NCI-H1436 treated with DMSO at 0.1 percent for 48 hours (cell line): ENCODE data around the gene GIPC2.
"Not testable (repeated sequence)": the region's sequence is repeated elsewhere in the genome, so short reads cannot be mapped to it uniquely, and the experiment has no call there.

Experiments used
- DNase-seq: peaks from one replicate; lab custom pipeline; 2025; lab: John Stamatoyannopoulos, UW

Gene GIPC2

DNA sequence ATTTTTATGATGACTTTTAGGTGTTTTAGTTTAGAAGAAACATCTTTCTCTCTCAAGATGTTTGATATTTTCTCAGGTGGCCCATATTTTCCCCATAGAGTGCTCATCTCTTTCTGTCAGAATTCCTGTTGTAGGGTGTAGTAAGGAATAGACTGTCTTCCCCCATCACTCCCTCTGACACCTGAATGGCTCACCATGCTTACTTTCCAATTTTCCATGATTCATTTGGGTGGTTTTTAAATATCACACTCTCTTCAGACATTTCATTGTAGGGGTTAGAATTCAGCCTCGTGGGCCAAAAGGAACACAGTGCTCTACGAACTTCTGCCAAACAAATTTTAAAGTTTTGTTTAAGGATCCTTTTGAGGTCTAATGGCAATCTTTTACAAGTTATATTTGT is 24.0 kb downstream of the GIPC2 start:
- DNase-seq, result no peak

DNA sequence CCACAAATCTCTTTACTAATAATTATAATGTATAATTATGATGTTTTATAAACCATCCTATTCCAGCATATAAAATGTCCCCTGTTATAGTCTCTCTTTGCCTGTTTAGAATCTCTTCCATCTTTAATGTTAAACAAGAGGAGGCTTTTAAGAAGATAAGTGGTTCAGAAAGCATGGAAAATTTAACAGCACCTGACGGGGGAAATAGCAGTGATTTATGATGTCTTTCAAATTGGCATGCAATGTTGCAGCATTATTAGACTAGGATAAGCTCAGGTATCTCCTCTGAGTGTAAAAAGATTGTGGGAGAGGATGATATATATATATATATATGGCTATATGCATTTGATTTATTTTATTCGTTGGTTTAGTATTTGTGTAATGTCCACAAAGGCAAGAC is 24.4 kb downstream of the GIPC2 start:
- no peak for DNase-seq

DNA sequence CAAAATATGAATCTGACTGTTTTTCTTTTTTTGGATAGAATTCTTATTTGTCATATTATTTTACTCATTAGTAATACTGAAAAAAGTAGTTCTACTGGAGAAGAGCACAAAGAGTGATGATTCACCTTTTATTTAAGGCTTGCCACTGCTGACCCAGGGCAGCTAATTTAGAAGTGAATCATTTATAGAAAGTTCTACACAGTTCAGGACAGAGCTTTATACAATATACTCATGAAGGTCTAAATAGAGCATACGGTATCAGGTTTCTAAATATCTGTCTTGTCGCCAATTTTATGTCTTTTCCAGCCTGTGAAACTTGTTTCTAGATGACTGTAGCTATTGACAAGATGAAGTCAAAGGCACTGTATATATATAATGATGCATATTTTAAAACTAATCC is 25.0 kb downstream of the GIPC2 start:
- DNase-seq, result no peak

DNA sequence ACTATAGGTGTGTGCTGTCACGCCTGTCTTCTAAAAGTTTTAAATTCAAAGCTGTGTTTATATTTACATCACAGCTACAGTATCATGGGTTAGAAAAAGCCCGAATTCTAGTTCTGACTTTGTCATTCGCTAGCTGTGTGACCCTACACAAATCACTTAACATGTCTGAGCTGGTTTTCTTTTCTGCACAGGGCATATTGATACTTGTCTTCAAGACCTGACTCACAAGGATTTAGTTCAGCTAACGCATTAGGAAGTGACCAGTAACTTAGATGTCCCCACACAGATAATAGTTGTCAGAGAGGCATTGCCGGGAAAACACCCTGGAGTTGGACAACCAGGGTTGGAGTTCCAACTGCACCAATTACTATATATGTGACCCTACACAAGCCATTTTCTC is 25.9 kb downstream of the GIPC2 start:
- no peak for DNase-seq

DNA sequence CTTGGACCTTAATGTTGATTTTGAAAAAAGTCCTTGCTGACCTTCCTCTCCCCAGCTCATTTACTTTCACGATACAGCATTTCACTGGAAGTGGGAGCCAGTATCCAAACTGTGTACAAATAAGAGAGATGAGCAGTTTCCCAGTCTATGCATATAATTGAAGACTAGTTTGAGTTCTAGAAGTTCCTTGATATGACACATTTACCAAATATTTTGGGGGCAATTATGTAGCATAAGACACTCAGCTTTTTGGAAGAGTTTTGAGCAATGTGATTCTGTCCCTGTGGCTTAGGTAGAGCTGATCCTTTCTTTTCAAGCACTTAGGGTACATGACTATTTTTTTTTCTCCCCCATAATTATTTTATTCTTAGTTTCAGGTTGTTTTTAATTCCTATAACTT is 26.4 kb downstream of the GIPC2 start:
- DNase-seq, result no peak

DNA sequence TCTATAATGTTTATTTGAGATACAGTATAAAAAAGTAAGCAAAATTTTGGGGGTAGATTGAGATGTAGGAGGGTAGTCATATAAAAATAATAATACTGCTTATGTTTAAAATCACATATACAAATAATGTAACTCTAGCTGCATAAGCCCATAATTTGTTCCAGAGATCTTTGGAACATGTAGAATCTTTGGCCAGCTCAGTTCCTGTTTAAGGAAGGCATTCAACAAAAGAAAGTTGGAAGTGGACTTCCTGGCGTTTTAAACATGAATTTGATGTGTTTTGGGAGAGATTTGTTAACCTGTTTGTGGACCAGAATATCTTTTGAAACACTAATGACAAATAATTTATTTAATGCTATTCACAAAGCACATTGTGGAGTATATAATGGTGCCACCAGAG is 27.7 kb downstream of the GIPC2 start:
- no peak for DNase-seq

DNA sequence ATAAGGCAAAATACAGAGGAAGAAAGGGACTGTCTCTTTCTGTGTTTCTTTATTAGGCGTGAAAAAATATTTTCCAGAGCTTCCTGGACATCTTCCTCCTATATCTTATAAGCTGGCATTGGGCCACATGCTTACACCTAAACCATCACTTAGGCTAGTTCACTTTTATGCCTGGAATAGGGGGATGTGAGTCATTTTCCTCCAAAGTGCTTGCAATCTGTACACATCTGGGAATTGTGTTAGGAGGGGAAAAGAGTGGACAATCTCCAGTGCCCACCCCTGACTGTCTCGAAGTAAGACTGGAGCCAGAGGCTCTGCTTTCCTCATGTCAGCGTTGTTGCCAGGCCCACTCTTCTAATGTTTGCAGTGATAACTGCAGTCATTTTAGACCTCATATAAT is 29.9 kb downstream of the GIPC2 start:
- no peak for DNase-seq

DNA sequence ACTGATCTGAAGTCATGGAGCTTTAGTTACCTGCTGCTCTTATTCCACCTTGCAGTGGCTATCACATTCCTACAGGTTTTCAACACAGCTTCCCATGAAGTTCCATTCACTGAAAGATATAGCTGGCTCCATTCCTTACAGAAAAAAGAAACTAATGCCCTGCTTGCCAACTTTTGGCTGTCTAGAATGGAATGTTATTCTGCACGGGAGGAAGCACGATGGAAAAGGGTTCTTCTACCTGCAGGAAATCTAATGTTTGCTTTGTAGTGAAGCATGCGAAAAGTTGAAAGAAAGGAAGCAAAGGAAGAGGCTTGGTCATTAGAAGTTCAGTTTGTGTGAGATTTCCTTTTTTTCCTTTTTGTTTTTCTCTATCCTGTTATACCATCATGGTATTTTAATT is 32.6 kb downstream of the GIPC2 start:
- DNase-seq, result no peak

DNA sequence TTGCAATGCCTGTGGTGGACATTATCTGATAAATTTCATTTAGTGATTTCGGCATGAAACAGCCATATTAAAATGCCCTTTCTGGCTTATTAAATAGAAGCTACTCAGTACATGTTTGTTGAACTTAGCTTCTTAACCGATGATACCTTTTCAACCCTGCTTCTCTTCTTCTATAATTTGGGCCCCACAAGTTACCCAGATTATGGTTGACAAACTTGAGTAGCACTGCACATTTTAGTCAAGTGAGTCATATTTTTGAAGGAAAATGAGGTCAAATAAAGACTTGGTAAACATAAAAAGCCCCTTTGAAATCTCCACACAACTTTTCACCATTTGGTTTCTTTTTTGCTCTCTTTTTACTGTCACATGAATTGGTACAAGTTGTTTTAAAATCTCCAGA is 33.8 kb downstream of the GIPC2 start:
- no peak for DNase-seq

DNA sequence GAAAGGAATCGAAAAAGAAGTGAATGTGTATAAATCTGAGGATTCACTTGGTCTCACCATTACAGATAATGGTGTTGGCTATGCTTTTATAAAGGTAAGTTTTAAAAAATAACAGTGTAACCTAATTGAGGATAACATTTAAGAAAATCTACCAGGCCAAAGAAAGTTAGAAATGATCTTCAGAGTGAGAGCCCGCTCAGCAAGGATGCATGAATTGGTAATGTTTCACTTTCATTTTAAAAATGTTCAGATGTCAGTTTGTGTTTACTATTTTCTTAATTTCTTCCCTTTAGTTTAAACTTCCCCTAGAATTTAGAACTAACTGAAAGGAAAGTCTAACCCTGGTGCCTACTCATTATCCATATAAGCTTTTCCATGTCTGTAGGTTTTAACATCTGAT is 35.0 kb downstream of the GIPC2 start:
- DNase-seq, result no peak

DNA sequence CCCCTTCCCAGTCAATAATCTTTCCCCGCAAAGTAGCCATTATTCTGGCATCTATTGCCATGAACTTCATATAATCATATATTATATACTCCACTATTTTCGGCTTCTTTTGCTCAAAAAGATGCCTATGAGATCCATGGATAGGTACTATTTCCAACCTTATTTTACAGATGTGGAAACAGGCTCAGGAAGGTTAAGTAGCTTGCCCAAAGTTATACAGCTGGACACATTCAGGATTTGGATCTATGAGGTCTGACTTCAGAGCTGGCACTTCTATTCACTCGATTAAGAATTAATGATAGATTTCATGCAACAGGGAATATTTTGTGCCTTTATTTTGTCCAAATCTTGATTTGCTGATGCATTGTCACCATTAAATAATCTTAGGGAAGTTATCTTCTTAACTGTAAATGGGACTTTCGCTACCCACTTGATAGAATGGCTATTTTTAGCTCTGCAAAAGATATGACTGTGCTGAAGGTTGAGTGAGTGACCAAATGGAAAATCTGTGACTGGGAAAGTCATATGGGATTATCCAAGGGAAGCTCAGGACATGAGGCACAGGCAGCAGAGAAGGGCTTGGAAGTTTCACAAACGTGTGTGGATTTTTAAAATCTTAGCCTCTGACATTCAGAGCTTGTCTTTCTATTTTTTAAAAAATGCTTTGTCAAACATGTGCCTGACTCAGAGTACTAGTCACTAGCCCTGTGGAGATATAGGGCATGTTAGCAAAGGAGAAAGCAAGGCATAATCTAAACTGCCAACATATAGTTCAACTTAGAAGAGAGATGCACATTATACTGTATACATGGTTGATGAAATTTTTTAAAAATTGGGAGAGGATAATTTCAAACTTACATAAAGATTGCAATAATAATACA is 36.5 kb downstream of the GIPC2 start:
- DNase-seq, result no peak

DNA sequence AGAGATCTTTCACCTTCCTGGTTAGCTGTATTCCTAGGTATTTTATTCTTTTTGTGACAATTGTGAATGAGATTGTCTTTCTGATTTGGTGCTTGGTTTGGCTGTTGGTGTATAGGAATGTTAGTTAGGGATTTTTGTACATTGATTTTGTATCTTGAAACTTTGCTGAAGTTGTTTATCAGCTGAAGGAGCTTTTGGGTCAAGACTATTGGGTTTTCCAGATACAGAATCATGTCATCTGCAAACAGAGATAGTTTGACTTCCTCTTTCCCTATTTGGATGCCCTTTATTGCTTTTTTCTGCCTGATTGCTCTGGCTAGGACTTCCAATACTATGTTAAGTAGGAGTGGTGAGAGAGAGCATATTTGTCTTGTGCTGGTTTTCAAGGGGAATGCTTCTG is 38.9 kb downstream of the GIPC2 start:
- not testable (repeated sequence) for DNase-seq

DNA sequence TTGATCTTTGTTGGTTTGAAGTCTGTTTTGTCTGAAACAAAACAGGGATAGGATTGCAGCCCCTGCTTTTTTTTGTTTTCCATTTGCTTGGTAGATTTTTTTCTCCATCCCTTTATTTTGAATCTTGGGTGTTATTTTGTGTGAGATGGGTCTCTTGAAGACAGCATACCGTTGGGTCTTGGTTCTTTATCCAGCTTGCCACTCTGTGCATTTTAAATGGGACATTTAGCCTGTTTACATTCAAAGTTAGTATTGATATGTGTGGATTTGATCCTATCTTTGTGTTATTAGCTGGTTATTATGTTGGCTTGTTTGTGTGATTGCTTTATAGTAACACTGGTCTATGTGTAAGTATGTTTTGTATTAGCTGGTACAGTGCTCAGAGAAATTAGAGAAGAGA is 40.9 kb downstream of the GIPC2 start:
- DNase-seq, result no peak

DNA sequence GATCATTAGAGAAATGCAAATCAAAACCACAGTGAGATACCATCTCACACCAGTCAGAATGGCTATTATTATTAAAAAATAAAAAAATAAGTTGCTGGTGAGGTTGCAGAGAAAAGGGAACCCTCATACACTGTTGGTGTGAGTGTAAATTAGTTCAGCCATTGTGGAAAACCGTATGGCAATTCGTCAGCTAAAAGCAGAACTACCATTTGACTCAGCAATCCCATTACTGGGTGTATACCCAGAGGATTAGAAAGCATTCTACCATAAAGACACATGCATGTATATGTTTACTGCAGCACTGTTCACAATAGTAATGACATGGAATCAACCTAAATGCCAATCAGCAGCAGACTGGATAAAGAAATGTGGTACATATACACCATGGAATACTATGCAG is 42.2 kb downstream of the GIPC2 start:
- no peak for DNase-seq

DNA sequence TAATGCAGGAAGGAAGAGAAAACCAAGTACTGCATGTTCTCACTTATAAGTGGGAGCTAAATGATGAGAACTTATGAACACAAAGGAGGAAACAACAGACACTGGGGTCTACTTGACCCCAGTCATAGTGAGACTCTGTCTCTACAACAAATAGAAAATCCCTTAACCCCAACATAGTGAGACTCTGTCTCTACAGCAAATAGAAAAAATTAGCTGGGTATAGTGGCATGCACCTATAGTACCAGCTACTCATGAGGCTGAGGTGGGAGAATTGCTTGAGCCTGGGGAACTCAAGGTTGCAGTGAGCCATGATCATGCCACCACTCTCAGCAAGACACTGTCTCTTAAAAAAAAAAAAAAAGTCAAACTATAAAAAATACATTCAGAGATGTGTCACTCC is 42.7 kb downstream of the GIPC2 start:
- no peak for DNase-seq

DNA sequence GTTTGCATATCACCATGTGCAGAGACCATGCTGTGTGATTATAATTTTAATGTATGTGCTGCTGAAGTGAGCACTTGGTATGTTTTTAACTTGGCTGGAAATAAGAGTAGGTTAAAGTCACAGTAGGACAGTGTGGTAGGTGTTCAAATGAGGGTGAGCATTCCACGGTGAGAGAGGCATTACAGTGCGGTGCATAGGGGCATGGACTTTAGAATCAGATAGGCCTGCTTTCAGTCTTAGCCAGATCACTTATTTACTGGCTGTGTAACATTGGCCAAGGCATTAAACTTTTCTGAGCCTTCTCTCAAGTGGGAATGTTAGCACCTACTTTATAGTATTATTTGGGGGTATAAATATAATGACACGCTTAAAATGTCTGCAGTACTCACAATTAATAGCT is 43.2 kb downstream of the GIPC2 start:
- DNase-seq, result no peak

DNA sequence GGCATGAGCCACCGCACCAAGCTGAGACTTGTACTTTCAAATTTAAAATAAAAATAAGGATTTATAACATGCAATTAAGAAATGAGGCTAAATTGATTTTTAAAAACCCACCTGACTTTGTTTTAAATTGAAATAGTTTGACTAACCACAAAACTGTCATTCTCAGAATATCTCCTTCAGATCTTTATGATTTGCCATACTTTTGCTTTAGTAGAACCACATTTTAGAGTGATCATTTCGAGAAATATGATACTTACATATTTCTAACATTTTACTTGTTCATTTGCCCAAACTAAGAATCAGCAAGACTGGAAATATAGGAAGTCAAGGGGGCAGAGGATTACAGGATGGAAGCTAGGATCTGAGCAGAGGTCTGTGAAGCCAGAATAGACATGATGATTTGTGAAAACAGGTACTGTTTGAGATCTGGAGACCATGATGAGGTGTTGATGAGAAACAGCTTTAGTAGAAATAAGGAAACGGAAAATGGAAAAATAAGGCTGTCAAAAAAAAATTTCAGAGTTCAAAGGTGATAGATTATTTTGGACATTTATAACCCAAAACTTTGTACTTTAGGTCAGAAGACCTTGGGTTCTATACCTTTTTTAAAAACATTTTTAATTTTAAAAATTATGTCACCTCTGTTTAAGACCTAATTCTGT is 44.8 kb downstream of the GIPC2 start:
- no peak for DNase-seq

DNA sequence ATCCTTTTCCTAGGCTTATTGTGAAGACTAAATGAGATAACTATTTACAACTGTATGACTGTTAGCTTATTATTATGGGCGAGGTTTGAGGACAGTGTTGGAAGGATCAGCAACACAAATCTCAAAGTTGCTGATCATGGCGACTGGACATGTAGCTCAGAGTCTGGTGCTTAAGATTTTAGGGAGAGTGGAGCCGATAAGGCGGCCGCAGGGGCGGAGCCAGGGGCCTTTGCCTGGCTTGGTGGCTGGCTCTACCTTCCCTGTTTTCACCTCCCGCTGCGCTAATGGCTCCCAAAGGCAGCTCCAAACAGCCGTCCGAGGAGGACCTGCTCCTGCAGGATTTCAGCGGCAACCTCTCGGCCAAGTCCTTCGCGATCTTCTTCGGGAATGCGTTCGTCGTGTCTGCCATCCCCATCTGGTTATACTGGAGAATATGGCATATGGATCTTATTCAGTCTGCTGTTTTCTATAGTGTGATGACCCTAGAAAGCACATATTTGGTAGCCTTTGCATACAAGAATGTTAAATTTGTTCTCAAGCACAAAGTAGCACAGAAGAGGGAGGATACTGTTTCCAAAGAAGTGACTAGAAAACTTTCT is 45.5 kb downstream of the GIPC2 start:
- DNase-seq, result no peak

DNA sequence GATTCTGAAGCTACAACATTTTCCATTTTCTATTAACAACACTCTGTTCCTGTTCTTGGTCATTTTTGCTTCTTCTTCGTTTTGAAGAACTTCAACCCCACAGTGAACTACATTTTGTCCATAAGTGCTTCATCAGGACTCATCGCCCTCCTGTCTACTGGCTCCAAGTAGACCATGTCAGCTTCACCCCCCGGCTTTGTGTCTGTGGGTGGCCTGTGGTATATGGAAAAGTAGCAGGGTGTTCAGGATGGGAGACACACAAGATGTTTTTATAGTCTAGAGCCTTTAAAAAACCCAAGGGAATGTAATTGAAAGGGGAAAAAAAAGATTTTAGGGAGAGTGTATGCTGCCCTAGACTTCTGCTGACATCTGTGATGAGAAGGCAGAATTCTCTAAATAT is 46.1 kb downstream of the GIPC2 start:
- no peak for DNase-seq

DNA sequence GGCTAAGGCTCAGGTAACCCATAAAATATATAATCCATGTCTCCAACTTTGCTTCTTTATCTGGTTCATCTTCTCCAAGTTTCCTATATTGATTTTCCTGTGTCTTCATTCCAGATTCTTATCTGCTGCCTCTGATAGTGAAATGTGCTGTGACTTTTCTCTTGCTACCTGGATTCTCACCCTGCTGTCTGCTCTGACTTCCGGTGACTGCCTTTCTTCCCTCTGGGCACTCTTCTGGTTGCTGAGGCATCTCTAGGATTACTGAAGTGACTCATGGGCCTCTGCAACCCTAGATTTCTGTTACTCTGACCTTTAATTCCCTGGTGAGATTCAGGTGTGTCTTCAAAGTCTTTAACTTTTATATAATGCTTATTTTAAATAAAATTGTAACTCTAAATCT is 46.9 kb downstream of the GIPC2 start:
- no peak for DNase-seq

DNA sequence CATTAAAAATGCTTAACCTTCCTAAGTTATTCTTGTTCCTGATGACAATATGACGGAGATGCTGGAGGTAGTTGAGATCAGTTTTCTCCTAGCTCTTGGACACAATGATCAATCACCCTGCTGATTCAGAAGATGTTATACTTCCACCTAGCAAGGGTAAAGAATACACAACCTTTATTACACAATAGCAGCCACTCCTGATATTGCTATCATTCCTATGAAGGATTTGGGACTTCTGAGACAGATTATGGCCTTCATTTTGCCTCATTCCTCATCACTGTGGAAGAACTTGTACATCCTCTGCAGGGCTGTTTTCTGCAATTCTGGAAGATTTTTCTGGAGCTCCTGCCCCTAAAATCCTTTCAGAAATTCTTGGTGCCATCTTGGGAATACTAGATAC is 47.8 kb downstream of the GIPC2 start:
- no peak for DNase-seq

DNA sequence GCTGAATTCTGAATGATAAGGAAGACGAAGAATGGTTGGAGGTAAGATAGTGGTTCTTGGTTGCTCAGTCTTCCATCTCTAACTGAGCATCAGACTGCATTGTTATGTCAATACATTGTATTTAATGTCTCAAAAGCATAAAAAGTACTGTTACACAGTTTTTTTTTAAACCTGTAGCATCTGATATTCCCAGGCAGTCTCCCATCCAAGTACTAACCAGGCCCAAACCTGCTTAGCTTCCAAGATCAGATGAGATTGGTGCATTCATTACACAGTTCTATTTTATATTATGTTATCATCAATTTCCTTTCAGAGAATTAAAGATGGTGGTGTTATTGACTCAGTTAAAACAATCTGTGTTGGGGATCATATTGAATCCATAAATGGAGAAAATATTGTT is 48.9 kb downstream of the GIPC2 start:
- no peak for DNase-seq

DNA sequence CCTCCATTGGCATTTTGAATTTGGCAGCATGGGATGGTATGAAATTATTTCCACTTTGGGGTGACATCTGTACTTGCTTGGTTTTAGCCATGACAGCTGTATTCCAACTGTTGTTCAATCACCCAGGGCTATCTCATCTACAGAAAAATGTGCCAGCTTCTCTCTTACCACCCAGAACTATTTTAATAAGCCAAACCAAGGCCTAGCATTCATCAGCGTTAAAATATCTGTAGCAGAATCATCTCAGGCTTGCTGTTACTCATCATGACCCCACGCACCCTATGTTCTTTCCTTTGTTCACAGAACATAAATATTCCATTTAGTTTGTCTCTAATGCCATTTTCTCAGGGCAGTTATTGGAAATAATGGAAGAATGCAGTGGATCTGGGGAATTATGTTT is 49.8 kb downstream of the GIPC2 start:
- DNase-seq, result no peak
